Neuronal stem cell (in vitro differentiated cells): Measurements from ENCODE around the gene APBB3. TPM values are rescaled to one million over a fixed set of nuclear protein-coding genes. Genes with fewer than 3 reads are reported as not detected.

Source experiments
- DNase-seq: peaks from one replicate; pipeline ENCODE4 v3.0.0-alpha.2; 2013; ENCODE audit warnings: low spot score
- H2AFZ ChIP-seq: one replicate; pipeline ENCODE4 v1.6.1; 2013; ENCODE audit warnings: mild to moderate bottlenecking, low read length, inconsistent platforms
- H2AK5ac ChIP-seq: 2 replicates; pipeline ENCODE4 v1.6.1; 2013; ENCODE audit warnings: low read depth, mild to moderate bottlenecking, inconsistent platforms, low read length, moderate library complexity, mixed read lengths
- H2BK120ac ChIP-seq: 2 replicates; pipeline ENCODE4 v1.6.1; 2013; ENCODE audit warnings: low read depth, mild to moderate bottlenecking, inconsistent platforms, low read length, moderate library complexity, mixed read lengths
- H2BK12ac ChIP-seq: one replicate; pipeline ENCODE4 v1.6.1; 2013; ENCODE audit warnings: low read length, inconsistent platforms
- H2BK15ac ChIP-seq: 2 replicates; pipeline ENCODE4 v1.6.1; 2013; ENCODE audit warnings: mild to moderate bottlenecking, low read length, inconsistent platforms, mixed read lengths
- H2BK5ac ChIP-seq: one replicate; pipeline ENCODE4 v1.6.1; 2013; ENCODE audit warnings: inconsistent platforms, mild to moderate bottlenecking, low read length, moderate library complexity
- H3K14ac ChIP-seq: one replicate; pipeline ENCODE4 v1.6.1; 2013; ENCODE audit warnings: low read length, inconsistent platforms
- H3K18ac ChIP-seq: 2 replicates; pipeline ENCODE4 v1.6.1; 2013; ENCODE audit warnings: low read length, inconsistent platforms
- H3K23ac ChIP-seq: 2 replicates; pipeline ENCODE4 v1.6.1; 2013; ENCODE audit warnings: low read depth, mild to moderate bottlenecking, mixed read lengths, low read length, inconsistent platforms; ENCODE audit not compliant: poor library complexity
- H3K27ac ChIP-seq: replicated peaks from 3 replicates; pipeline ENCODE4 v1.5.1; 2013; ENCODE audit warnings: low read length, inconsistent platforms
- H3K27me3 ChIP-seq, 3 experiments: 2 replicates each; pipeline ENCODE4 v1.6.1; 2013; ENCODE audit warnings: low read length in 3 of 3, mild to moderate bottlenecking in 2 of 3, inconsistent platforms in 1 of 3, low read depth in 1 of 3, mixed read lengths in 1 of 3, moderate library complexity in 1 of 3; ENCODE audit not compliant: control insufficient read depth in 3 of 3, insufficient read depth in 3 of 3
- H3K36me3 ChIP-seq, 2 donors: replicated peaks in 1 of 2; 2 replicates each; pipeline ENCODE4 v1.6.1; 2013; ENCODE audit warnings: low read length in 2 of 2; ENCODE audit not compliant: control insufficient read depth in 2 of 2, insufficient read depth in 2 of 2
- H3K4ac ChIP-seq: 2 replicates; pipeline ENCODE4 v1.6.1; 2013; ENCODE audit warnings: inconsistent platforms, mild to moderate bottlenecking, low read length, moderate library complexity
- H3K4me1 ChIP-seq, 2 donors: 1 replicate in 1 of 2; 2 replicates in 1 of 2; pipeline ENCODE4 v1.6.1; 2013; ENCODE audit warnings: low read length in 2 of 2, low read depth in 1 of 2; ENCODE audit not compliant: control insufficient read depth in 2 of 2, insufficient read depth in 1 of 2
- H3K4me2 ChIP-seq: one replicate; pipeline ENCODE4 v1.6.1; 2013; ENCODE audit warnings: mild to moderate bottlenecking, low read length, inconsistent platforms; ENCODE audit not compliant: insufficient read depth, poor library complexity, severe bottlenecking
- H3K4me3 ChIP-seq, 2 donors: 2 replicates each; pipeline ENCODE4 v1.5.1; 2013; ENCODE audit warnings: low read length in 2 of 2, mild to moderate bottlenecking in 2 of 2, inconsistent platforms in 1 of 2, moderate library complexity in 1 of 2
- H3K79me1 ChIP-seq: one replicate; pipeline ENCODE4 v1.6.1; 2013; ENCODE audit warnings: low read depth, mild to moderate bottlenecking, inconsistent platforms, low read length, moderate library complexity
- H3K9ac ChIP-seq: one replicate; pipeline ENCODE4 v1.6.1; 2013; ENCODE audit warnings: mild to moderate bottlenecking, low read depth, low read length, inconsistent platforms; ENCODE audit not compliant: poor library complexity
- H3K9me3 ChIP-seq, 2 donors: replicated peaks in 1 of 2; 2 replicates each; pipeline versions ENCODE3 to v1.6.1; 2013; ENCODE audit warnings: low read length in 2 of 2, mild to moderate bottlenecking in 2 of 2, inconsistent platforms in 1 of 2, low read depth in 1 of 2, mixed read lengths in 1 of 2, moderate library complexity in 1 of 2; ENCODE audit not compliant: control insufficient read depth in 2 of 2, insufficient read depth in 1 of 2
- H4K8ac ChIP-seq: one replicate; pipeline ENCODE4 v1.6.1; 2013; ENCODE audit warnings: low read depth, mild to moderate bottlenecking, inconsistent platforms, low read length, moderate library complexity
- H4K91ac ChIP-seq: one replicate; pipeline ENCODE4 v1.6.1; 2013; ENCODE audit warnings: low read length, low read depth, mild to moderate bottlenecking, inconsistent platforms; ENCODE audit not compliant: poor library complexity
- WGBS, 2 donors: extraction: QIAGEN DNeasy Blood & Tissue Kit; methylation state at CpG; one replicate each; pipeline ENCODE4 v1.1.7; 2013; ENCODE audit warnings: missing lambda C conversion rate in 2 of 2, mixed read lengths in 1 of 2; ENCODE audit not compliant: insufficient read length in 2 of 2, insufficient replicate concordance in 1 of 2; ENCODE audit errors: extremely low coverage in 2 of 2; 5-methylcytosine and 5-hydroxymethylcytosine counted together
- small RNA-seq: library from polyadenylated mRNA; stranded (forward); fragments of <200 nt; extraction: miRNeasy Mini kit (QIAGEN cat#:217004); gene quantifications from one replicate; pipeline ENCODE3, GENCODE V24; 2013; ENCODE audit not compliant: insufficient read depth

Gene APBB3

GRCh38 chr5:140524003-140524402 lies 40.4 kb downstream of the APBB3 start:
- no CpG with 5 or more reads among the region's 2 CpGs for WGBS, 2 donors
- H3K27ac ChIP-seq, result no peak overlapping the region
- no peak for DNase-seq
- H3K27me3 ChIP-seq, result no peaks in the 10 kb centered on the region
- no peak overlapping the region for H3K14ac ChIP-seq
- no peaks in the 10 kb centered on the region for H3K9me3 ChIP-seq
- no peaks in the 10 kb centered on the region for H3K4me1 ChIP-seq
- H4K8ac ChIP-seq, result no peak overlapping the region
- H3K4ac ChIP-seq, result no peak overlapping the region
- no peak overlapping the region for H2BK15ac ChIP-seq
- H4K91ac ChIP-seq, result no peak overlapping the region
- H3K4me3 ChIP-seq, result no peak overlapping the region
- H2BK120ac ChIP-seq, result no peak overlapping the region
- H2BK5ac ChIP-seq, result no peak overlapping the region
- peaks cover 15 to 80% of the 10 kb centered on the region in 2 donors for H3K36me3 ChIP-seq
- H3K4me2 ChIP-seq, result no peak overlapping the region
- H3K18ac ChIP-seq, result no peak overlapping the region
- H2AK5ac ChIP-seq, result no peak overlapping the region
- no peak overlapping the region for H3K23ac ChIP-seq
- H3K9ac ChIP-seq, result no peak overlapping the region
- no peak overlapping the region for H2AFZ ChIP-seq
- H3K79me1 ChIP-seq, result no peaks in the 10 kb centered on the region
- H2BK12ac ChIP-seq, result no peak overlapping the region

- H2BK5ac ChIP-seq, result no peak overlapping the region
- H2BK12ac ChIP-seq, result no peak overlapping the region
- H2AFZ ChIP-seq, result no peak overlapping the region
- H3K4me3 ChIP-seq, result no peak overlapping the region
- H2BK120ac ChIP-seq, result no peak overlapping the region
- no peak overlapping the region for H3K27ac ChIP-seq
- no peak overlapping the region for H3K23ac ChIP-seq
- no peak overlapping the region for H3K14ac ChIP-seq
- no peak overlapping the region for H2AK5ac ChIP-seq
- H3K9me3 ChIP-seq, result no peaks in the 10 kb centered on the region
- peaks cover 18 to 73% of the 10 kb centered on the region in 2 donors for H3K36me3 ChIP-seq
- no peaks in the 10 kb centered on the region for H3K79me1 ChIP-seq
- H3K18ac ChIP-seq, result no peak overlapping the region
- H4K8ac ChIP-seq, result no peak overlapping the region
- no peak overlapping the region for H2BK15ac ChIP-seq
- H3K4ac ChIP-seq, result no peak overlapping the region
- H3K4me1 ChIP-seq, result no peaks in the 10 kb centered on the region
- no peak overlapping the region for H3K9ac ChIP-seq
- no peaks in the 10 kb centered on the region for H3K27me3 ChIP-seq
- no peak for DNase-seq
- H3K4me2 ChIP-seq, result no peak overlapping the region
- no CpG with 5 or more reads among the region's 2 CpGs for WGBS, 2 donors
- no peak overlapping the region for H4K91ac ChIP-seq
Measured at GRCh38 chr5:140513124-140513523, 51.3 kb downstream of the APBB3 start.

GRCh38 chr5:140509898-140510297 lies 54.5 kb downstream of the APBB3 start:
- peaks cover 28 to 99% of the 10 kb centered on the region in 2 donors for H3K36me3 ChIP-seq
- no peak overlapping the region for H3K4ac ChIP-seq
- WGBS, 2 donors, result no CpG with 5 or more reads among the region's 4 CpGs
- H4K8ac ChIP-seq, result no peak overlapping the region
- no peak overlapping the region for H2AFZ ChIP-seq
- no peaks in the 10 kb centered on the region for H3K4me1 ChIP-seq
- H3K23ac ChIP-seq, result no peak overlapping the region
- H3K27me3 ChIP-seq, result no peaks in the 10 kb centered on the region
- no peaks in the 10 kb centered on the region for H3K79me1 ChIP-seq
- H3K18ac ChIP-seq, result no peak overlapping the region
- H2BK15ac ChIP-seq, result no peak overlapping the region
- no peak overlapping the region for H3K4me2 ChIP-seq
- no peak overlapping the region for H2BK120ac ChIP-seq
- no peaks in the 10 kb centered on the region for H3K9me3 ChIP-seq
- no peak overlapping the region for H2BK12ac ChIP-seq
- H3K9ac ChIP-seq, result no peak overlapping the region
- no peak overlapping the region for H2BK5ac ChIP-seq
- no peak overlapping the region for H4K91ac ChIP-seq
- no peak overlapping the region for H3K27ac ChIP-seq
- H3K4me3 ChIP-seq, result no peak overlapping the region
- no peak overlapping the region for H2AK5ac ChIP-seq
- DNase-seq, result no peak
- no peak overlapping the region for H3K14ac ChIP-seq

Small RNAs within 50 kb of the gene (small RNA-seq; reads per million reads assigned to genes)
- gene RF00279 (not detected), gene RF00443 (not detected)
